HCT116 (cell line): ENCODE results near the gene TSC2.

ENCODE experiments used
- EZH2 ChIP-seq: fragments of 200-600 bp; sonication (generic); IDR thresholded peaks from 2 replicates; pipeline ENCODE4 v1.6.1; 2017; ENCODE audit warnings: antibody characterized with exemption, mixed run types
- EZH2phosphoT487 ChIP-seq: fragments of 200-600 bp; IDR thresholded peaks from 2 replicates; pipeline ENCODE4 v1.6.1; 2018; ENCODE audit warnings: antibody characterized with exemption, borderline replicate concordance
- POLR2A ChIP-seq: IDR thresholded peaks from 2 replicates; pipeline ENCODE4 v1.7.0; 2011; ENCODE audit warnings: borderline replicate concordance; ENCODE audit not compliant: insufficient read depth, insufficient read length; ENCODE audit errors: extremely low read depth
- POLR2AphosphoS5 ChIP-seq: IDR thresholded peaks from 2 replicates; pipeline ENCODE4 v1.6.1; 2011; ENCODE audit warnings: mild to moderate bottlenecking, low read depth, low read length, moderate library complexity
- ZNF274 ChIP-seq: fragments of 200-500 bp; sonication (Bioruptor generic); IDR thresholded peaks from 2 replicates; pipeline ENCODE4 v1.6.1; 2014; ENCODE audit warnings: mild to moderate bottlenecking, low read depth, low read length, inconsistent platforms
- TF ChIP-seq, protein P1 (sequence below), 3 experiments: fragments of 200-600 bp in 1 of 3; sonication (generic) in 1 of 3; IDR thresholded peaks in 2 of 3; conservative IDR thresholded peaks in 1 of 3; 2 replicates each; pipeline ENCODE4 v1.5.1; 2012 to 2017; ENCODE audit warnings: low read depth in 2 of 3, low read length in 2 of 3, antibody characterized with exemption in 1 of 3, borderline replicate concordance in 1 of 3, control low read depth in 1 of 3, mild to moderate bottlenecking in 1 of 3, mixed read lengths in 1 of 3, mixed run types in 1 of 3, moderate library complexity in 1 of 3; ENCODE audit not compliant: insufficient read depth in 1 of 3

DNA sequence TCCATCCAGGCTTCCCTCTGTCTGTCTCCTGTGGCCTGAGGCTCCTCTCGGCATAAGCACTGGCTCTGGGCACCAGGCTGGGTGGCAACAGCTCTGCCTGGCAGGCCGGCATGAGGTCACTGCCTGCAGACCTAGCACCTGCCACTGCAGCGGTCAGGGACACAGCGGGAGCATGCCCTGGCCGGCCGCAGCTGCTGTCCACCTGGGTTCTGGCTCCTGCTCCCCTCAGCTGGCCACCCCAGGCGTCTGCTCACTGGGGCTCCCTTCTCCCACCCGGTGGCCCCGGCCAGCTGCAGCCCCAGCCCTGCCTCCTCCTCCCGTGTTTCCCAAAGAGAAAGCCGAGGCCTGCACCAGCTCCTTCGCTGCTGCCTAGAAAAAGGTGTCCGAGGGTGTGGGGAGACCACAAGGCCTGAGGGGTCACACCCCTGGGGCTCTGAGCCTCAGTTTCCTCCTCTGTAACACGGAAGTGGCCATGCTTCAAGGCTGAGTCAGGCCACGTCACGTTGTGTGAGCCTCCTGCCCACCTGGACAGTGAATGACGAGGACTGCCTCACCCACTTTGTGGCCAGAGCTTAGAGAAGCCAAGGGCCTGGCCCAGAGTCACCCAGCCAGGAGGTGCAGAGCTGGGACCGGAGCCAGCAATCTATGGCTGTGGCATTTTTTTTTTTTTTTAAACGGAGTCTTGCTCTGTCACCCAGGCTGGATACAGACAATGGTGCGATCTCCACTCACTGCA lies 6.8 kb upstream of the TSC2 start:
- no peak for TF ChIP-seq POLR2A
- TF ChIP-seq, protein P1, sequence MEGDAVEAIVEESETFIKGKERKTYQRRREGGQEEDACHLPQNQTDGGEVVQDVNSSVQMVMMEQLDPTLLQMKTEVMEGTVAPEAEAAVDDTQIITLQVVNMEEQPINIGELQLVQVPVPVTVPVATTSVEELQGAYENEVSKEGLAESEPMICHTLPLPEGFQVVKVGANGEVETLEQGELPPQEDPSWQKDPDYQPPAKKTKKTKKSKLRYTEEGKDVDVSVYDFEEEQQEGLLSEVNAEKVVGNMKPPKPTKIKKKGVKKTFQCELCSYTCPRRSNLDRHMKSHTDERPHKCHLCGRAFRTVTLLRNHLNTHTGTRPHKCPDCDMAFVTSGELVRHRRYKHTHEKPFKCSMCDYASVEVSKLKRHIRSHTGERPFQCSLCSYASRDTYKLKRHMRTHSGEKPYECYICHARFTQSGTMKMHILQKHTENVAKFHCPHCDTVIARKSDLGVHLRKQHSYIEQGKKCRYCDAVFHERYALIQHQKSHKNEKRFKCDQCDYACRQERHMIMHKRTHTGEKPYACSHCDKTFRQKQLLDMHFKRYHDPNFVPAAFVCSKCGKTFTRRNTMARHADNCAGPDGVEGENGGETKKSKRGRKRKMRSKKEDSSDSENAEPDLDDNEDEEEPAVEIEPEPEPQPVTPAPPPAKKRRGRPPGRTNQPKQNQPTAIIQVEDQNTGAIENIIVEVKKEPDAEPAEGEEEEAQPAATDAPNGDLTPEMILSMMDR (IDR thresholded peaks at IDR 0.05 in 2 of 3, conservative IDR thresholded peaks at IDR 0.05 in 1 of 3; ENCODE audit: borderline replicate concordance in 1 of 3, insufficient read depth in 1 of 3, low read depth in 2 of 3, low read length in 2 of 3): no peak
- no peak for TF ChIP-seq EZH2
- TF ChIP-seq EZH2phosphoT487: no peak
- TF ChIP-seq POLR2AphosphoS5: no peak
- no peak for TF ChIP-seq ZNF274
